A549 (cell line): ENCODE results near the gene EP400.

Experiments
- CBX8 ChIP-seq: fragments of 200-600 bp; sonication (generic); IDR thresholded peaks from 2 replicates; pipeline ENCODE4 v1.6.1; 2016
- CEBPB ChIP-seq, 2 experiments: fragments of >200 bp in 1 of 2; sonication (Bioruptor Twin) in 1 of 2; formaldehyde crosslinking in 1 of 2; IDR thresholded peaks; 2 replicates each; pipeline ENCODE4 v1.6.1; 2012 to 2016
- CHD4 ChIP-seq: fragments of 200-600 bp; sonication (generic); IDR thresholded peaks from 2 replicates; pipeline ENCODE4 v1.6.1; 2016; ENCODE audit warnings: antibody characterized with exemption, mild to moderate bottlenecking, borderline replicate concordance
- EP300 ChIP-seq, 2 experiments: fragments of >200 bp; sonication (Bioruptor Twin); formaldehyde crosslinking; IDR thresholded peaks; 2 replicates in 1 of 2; 3 replicates in 1 of 2; pipeline ENCODE4 v1.6.1; 2016 to 2017
- KDM5A ChIP-seq: fragments of 200-600 bp; sonication (generic); IDR thresholded peaks from 2 replicates; pipeline ENCODE4 v1.6.1; 2016; ENCODE audit warnings: antibody characterized with exemption, mild to moderate bottlenecking
- POLR2A ChIP-seq: IDR thresholded peaks from 2 replicates; pipeline ENCODE4 v1.6.1; 2012; ENCODE audit warnings: mild to moderate bottlenecking, low read length
- TF ChIP-seq, protein P1 (sequence below): fragments of >200 bp; sonication (Bioruptor Twin); formaldehyde crosslinking; IDR thresholded peaks from 3 replicates; pipeline ENCODE4 v1.5.1; 2016
- TF ChIP-seq, protein P2 (sequence below): fragments of 200-600 bp; sonication (generic); IDR thresholded peaks from 2 replicates; pipeline ENCODE4 v1.6.1; 2016; ENCODE audit warnings: antibody characterized with exemption, mild to moderate bottlenecking, moderate library complexity
- TF ChIP-seq, protein P3 (sequence below): IDR thresholded peaks from 2 replicates; pipeline ENCODE4 v1.6.1; 2012; ENCODE audit warnings: low read depth, borderline replicate concordance
- TF ChIP-seq, protein P4 (sequence below): fragments of 450-650 bp; IDR thresholded peaks from 2 replicates; pipeline ENCODE4 v1.6.1; 2014; ENCODE audit warnings: antibody characterized with exemption
- TF ChIP-seq, protein P5 (sequence below): fragments of 150-350 bp; IDR thresholded peaks from 2 replicates; pipeline ENCODE4 v1.6.1; 2014; ENCODE audit warnings: low read depth, mild to moderate bottlenecking, low read length
- TF ChIP-seq, protein P6 (sequence below): IDR thresholded peaks from 2 replicates; pipeline ENCODE4 v1.6.1; 2012

DNA sequence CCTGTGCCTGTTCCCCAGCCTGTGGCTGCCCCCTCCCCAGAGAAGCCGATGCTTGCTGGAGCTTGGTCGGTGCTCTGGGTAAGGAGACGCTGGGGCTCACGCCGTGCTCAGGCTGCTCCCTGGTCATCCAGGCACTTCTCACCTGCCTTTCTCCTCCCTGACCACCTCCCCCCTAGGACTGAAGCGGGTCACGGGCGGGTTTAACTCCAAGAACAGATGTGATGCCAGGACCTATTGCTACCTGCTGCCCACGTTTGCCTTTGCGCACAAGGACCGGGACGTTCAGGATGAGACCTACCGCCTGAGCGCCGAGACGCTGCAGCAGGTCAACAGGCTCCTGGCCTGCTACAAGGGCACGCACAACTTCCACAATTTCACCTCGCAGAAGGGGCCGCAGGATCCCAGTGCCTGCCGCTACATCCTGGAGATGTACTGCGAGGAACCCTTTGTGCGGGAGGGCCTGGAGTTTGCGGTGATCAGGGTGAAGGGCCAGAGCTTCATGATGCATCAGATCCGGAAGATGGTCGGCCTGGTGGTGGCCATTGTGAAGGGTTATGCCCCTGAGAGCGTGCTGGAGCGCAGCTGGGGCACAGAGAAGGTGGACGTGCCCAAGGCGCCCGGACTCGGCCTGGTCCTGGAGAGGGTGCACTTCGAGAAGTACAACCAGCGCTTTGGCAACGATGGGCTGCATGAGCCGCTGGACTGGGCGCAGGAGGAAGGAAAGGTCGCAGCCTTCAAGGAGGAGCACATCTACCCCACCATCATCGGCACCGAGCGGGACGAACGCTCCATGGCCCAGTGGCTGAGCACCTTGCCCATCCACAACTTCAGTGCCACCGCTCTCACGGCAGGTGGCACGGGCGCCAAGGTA, 8.4 kb upstream of the EP400 start:
- TF ChIP-seq EP300 (IDR thresholded peaks at IDR 0.05) (no peak), CHD4 (no peak), CBX8 (no peak), POLR2A (no peak), CEBPB (IDR thresholded peaks at IDR 0.05) (no peak), KDM5A (no peak)
- TF ChIP-seq, protein P1, sequence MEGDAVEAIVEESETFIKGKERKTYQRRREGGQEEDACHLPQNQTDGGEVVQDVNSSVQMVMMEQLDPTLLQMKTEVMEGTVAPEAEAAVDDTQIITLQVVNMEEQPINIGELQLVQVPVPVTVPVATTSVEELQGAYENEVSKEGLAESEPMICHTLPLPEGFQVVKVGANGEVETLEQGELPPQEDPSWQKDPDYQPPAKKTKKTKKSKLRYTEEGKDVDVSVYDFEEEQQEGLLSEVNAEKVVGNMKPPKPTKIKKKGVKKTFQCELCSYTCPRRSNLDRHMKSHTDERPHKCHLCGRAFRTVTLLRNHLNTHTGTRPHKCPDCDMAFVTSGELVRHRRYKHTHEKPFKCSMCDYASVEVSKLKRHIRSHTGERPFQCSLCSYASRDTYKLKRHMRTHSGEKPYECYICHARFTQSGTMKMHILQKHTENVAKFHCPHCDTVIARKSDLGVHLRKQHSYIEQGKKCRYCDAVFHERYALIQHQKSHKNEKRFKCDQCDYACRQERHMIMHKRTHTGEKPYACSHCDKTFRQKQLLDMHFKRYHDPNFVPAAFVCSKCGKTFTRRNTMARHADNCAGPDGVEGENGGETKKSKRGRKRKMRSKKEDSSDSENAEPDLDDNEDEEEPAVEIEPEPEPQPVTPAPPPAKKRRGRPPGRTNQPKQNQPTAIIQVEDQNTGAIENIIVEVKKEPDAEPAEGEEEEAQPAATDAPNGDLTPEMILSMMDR: no peak
- TF ChIP-seq, protein P2, sequence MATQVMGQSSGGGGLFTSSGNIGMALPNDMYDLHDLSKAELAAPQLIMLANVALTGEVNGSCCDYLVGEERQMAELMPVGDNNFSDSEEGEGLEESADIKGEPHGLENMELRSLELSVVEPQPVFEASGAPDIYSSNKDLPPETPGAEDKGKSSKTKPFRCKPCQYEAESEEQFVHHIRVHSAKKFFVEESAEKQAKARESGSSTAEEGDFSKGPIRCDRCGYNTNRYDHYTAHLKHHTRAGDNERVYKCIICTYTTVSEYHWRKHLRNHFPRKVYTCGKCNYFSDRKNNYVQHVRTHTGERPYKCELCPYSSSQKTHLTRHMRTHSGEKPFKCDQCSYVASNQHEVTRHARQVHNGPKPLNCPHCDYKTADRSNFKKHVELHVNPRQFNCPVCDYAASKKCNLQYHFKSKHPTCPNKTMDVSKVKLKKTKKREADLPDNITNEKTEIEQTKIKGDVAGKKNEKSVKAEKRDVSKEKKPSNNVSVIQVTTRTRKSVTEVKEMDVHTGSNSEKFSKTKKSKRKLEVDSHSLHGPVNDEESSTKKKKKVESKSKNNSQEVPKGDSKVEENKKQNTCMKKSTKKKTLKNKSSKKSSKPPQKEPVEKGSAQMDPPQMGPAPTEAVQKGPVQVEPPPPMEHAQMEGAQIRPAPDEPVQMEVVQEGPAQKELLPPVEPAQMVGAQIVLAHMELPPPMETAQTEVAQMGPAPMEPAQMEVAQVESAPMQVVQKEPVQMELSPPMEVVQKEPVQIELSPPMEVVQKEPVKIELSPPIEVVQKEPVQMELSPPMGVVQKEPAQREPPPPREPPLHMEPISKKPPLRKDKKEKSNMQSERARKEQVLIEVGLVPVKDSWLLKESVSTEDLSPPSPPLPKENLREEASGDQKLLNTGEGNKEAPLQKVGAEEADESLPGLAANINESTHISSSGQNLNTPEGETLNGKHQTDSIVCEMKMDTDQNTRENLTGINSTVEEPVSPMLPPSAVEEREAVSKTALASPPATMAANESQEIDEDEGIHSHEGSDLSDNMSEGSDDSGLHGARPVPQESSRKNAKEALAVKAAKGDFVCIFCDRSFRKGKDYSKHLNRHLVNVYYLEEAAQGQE: no peak
- TF ChIP-seq, protein P3, sequence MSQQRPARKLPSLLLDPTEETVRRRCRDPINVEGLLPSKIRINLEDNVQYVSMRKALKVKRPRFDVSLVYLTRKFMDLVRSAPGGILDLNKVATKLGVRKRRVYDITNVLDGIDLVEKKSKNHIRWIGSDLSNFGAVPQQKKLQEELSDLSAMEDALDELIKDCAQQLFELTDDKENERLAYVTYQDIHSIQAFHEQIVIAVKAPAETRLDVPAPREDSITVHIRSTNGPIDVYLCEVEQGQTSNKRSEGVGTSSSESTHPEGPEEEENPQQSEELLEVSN: no peak
- TF ChIP-seq, protein P4, sequence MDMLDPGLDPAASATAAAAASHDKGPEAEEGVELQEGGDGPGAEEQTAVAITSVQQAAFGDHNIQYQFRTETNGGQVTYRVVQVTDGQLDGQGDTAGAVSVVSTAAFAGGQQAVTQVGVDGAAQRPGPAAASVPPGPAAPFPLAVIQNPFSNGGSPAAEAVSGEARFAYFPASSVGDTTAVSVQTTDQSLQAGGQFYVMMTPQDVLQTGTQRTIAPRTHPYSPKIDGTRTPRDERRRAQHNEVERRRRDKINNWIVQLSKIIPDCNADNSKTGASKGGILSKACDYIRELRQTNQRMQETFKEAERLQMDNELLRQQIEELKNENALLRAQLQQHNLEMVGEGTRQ: no peak
- TF ChIP-seq, protein P5, sequence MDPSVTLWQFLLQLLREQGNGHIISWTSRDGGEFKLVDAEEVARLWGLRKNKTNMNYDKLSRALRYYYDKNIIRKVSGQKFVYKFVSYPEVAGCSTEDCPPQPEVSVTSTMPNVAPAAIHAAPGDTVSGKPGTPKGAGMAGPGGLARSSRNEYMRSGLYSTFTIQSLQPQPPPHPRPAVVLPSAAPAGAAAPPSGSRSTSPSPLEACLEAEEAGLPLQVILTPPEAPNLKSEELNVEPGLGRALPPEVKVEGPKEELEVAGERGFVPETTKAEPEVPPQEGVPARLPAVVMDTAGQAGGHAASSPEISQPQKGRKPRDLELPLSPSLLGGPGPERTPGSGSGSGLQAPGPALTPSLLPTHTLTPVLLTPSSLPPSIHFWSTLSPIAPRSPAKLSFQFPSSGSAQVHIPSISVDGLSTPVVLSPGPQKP: no peak
- TF ChIP-seq, protein P6, sequence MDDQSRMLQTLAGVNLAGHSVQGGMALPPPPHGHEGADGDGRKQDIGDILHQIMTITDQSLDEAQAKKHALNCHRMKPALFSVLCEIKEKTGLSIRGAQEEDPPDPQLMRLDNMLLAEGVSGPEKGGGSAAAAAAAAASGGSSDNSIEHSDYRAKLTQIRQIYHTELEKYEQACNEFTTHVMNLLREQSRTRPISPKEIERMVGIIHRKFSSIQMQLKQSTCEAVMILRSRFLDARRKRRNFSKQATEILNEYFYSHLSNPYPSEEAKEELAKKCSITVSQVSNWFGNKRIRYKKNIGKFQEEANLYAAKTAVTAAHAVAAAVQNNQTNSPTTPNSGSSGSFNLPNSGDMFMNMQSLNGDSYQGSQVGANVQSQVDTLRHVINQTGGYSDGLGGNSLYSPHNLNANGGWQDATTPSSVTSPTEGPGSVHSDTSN: no peak
